GM13976 (cell line): Measurements from ENCODE around the gene SEMA5B.
A peak's percentile ranks its signal among the peaks of the same experiment; 100 is the strongest.

Experiments
- DNase-seq: peaks from one replicate; pipeline ENCODE4 v3.0.0; 2012; ENCODE audit warnings: low spot score
- CTCF ChIP-seq: IDR thresholded peaks from 2 replicates; pipeline ENCODE4 v1.5.1; 2012; ENCODE audit warnings: borderline replicate concordance, mild to moderate bottlenecking; ENCODE audit not compliant: insufficient read depth; ENCODE audit errors: extremely low read depth, missing control alignments, control extremely low read depth
- in situ Hi-C: fragments of 300-500 bp; cut with MboI; formaldehyde crosslinking; loops from one replicate; pipeline ENCODE4 v1.12.0; 2022; ENCODE audit warnings: low sequenced_read_pairs, mixed read lengths, inconsistent platforms; ENCODE audit not compliant: unreplicated experiment

SEMA5B gene

GRCh38 chr3:122957707-122958689, 69.6 kb downstream of the SEMA5B start:
- no peak for DNase-seq
- in situ Hi-C loops: no loop called here
- no peak for TF ChIP-seq CTCF

GRCh38 chr3:122956693-122957455, 70.7 kb downstream of the SEMA5B start:
- no peak for TF ChIP-seq CTCF
- in situ Hi-C loops: no loop called here
- no peak for DNase-seq

- no peak for DNase-seq
- in situ Hi-C loops: no loop called here
- no peak for TF ChIP-seq CTCF
These were observed 71.5 kb downstream of the SEMA5B start for GRCh38 chr3:122955916-122956692.

- in situ Hi-C loops: no loop called here
- no peak for TF ChIP-seq CTCF
- DNase-seq: peak; percentile 59
These were observed 75.0 kb downstream of the SEMA5B start for GRCh38 chr3:122952520-122952919.

GRCh38 chr3:122948408-122948807, 79.2 kb downstream of the SEMA5B start:
- DNase-seq: no peak
- in situ Hi-C loops: no loop called here
- no peak for TF ChIP-seq CTCF

- DNase-seq: no peak
- in situ Hi-C loops: no loop called here
- no peak for TF ChIP-seq CTCF
These were observed 79.8 kb downstream of the SEMA5B start for GRCh38 chr3:122947738-122948137.
